Muscle layer of colon (tissue), 2 donors: Measurements from ENCODE around the gene SWAP70.
"Not testable (repeated sequence)": the region's sequence is repeated elsewhere in the genome, so short reads cannot be mapped to it uniquely, and the experiment has no call there.

Source experiments
- H3K27ac ChIP-seq: one replicate; pipeline ENCODE4 v1.7.0; 2013; ENCODE audit warnings: low read depth, mild to moderate bottlenecking, low read length, moderate library complexity
- H3K27me3 ChIP-seq, 2 donors: one replicate each; pipeline ENCODE4 v1.7.0; 2013; ENCODE audit warnings: low read length in 2 of 2, mild to moderate bottlenecking in 2 of 2; ENCODE audit not compliant: insufficient read depth in 2 of 2, control insufficient read depth in 1 of 2
- H3K36me3 ChIP-seq: one replicate; pipeline ENCODE4 v1.7.0; 2013; ENCODE audit warnings: mild to moderate bottlenecking, low read length; ENCODE audit not compliant: insufficient read depth
- H3K4me1 ChIP-seq: one replicate; pipeline ENCODE4 v1.7.0; 2013; ENCODE audit warnings: mild to moderate bottlenecking, low read length; ENCODE audit not compliant: insufficient read depth
- H3K4me3 ChIP-seq, 2 donors: one replicate each; pipeline ENCODE4 v1.7.0; 2013; ENCODE audit warnings: low read length in 2 of 2, low read depth in 1 of 2, mild to moderate bottlenecking in 1 of 2, moderate library complexity in 1 of 2
- H3K9ac ChIP-seq: one replicate; pipeline ENCODE4 v1.7.0; 2013; ENCODE audit warnings: low read length
- H3K9me3 ChIP-seq: one replicate; pipeline ENCODE4 v1.7.0; 2013; ENCODE audit warnings: mild to moderate bottlenecking, low read length
- donor health status: abdominal sarcoma.
- donor health status: Adenocarcinoma of cecum.

Gene SWAP70

GRCh38 chr11:9663699-9664275 is at the start of gene SWAP70:
Gene SWAP70 (plus strand): TSS chr11:9664077. CDS start chr11:9664180, 103 bp downstream.
- Histone ChIP-seq H3K9me3 (no peaks in the 10 kb centered on the region), H3K36me3 (no peaks in the 10 kb centered on the region), H3K27ac (peak within 1 kb of the TSS; percentile 95), H3K4me3 (peak within 1 kb of the TSS; percentile 94 to 97), H3K4me1 (no peaks in the 10 kb centered on the region), H3K27me3 (no peaks in the 10 kb centered on the region), H3K9ac (peak within 1 kb of the TSS; percentile 70)

GRCh38 chr11:9615031-9615451 is 48.8 kb upstream of the SWAP70 start:
- no peaks in the 10 kb centered on the region for H3K27me3 ChIP-seq
- no peak overlapping the region for H3K27ac ChIP-seq
- H3K9me3 ChIP-seq: no peaks in the 10 kb centered on the region
- H3K4me1 ChIP-seq: peaks cover 9% of the 10 kb centered on the region
- H3K4me3 ChIP-seq: no peak overlapping the region
- no peaks in the 10 kb centered on the region for H3K36me3 ChIP-seq
- H3K9ac ChIP-seq: no peak overlapping the region

GRCh38 chr11:9616042-9616675 is 47.7 kb upstream of the SWAP70 start:
- Histone ChIP-seq H3K4me3 (no peak overlapping the region), H3K4me1 (peaks cover 9% of the 10 kb centered on the region), H3K36me3 (no peaks in the 10 kb centered on the region), H3K9ac (no peak overlapping the region), H3K27me3 (no peaks in the 10 kb centered on the region), H3K27ac (no peak overlapping the region), H3K9me3 (no peaks in the 10 kb centered on the region)

- no peak overlapping the region for H3K4me3 ChIP-seq
- peaks cover 9% of the 10 kb centered on the region for H3K4me1 ChIP-seq
- H3K36me3 ChIP-seq: no peaks in the 10 kb centered on the region
- no peaks in the 10 kb centered on the region for H3K27me3 ChIP-seq
- no peak overlapping the region for H3K9ac ChIP-seq
- H3K27ac ChIP-seq: no peak overlapping the region
- no peaks in the 10 kb centered on the region for H3K9me3 ChIP-seq
Observed at GRCh38 chr11:9616858-9617257, 47.0 kb upstream of the SWAP70 start.

GRCh38 chr11:9617940-9618339 is 45.9 kb upstream of the SWAP70 start:
- Histone ChIP-seq H3K9ac (no peak overlapping the region), H3K4me3 (no peak overlapping the region), H3K27ac (no peak overlapping the region), H3K27me3 (no peaks in the 10 kb centered on the region), H3K36me3 (no peaks in the 10 kb centered on the region), H3K4me1 (peaks cover 9% of the 10 kb centered on the region), H3K9me3 (no peaks in the 10 kb centered on the region)

- peaks cover 9% of the 10 kb centered on the region for H3K4me1 ChIP-seq
- H3K36me3 ChIP-seq: no peaks in the 10 kb centered on the region
- H3K27me3 ChIP-seq: no peaks in the 10 kb centered on the region
- no peaks in the 10 kb centered on the region for H3K9me3 ChIP-seq
- no peak overlapping the region for H3K27ac ChIP-seq
- H3K4me3 ChIP-seq: no peak overlapping the region
- H3K9ac ChIP-seq: no peak overlapping the region
Observed at GRCh38 chr11:9619004-9619403, 44.9 kb upstream of the SWAP70 start.

GRCh38 chr11:9619971-9620370 is 43.9 kb upstream of the SWAP70 start:
- Histone ChIP-seq H3K36me3 (no peaks in the 10 kb centered on the region), H3K4me1 (no peaks in the 10 kb centered on the region), H3K9me3 (no peaks in the 10 kb centered on the region), H3K9ac (no peak overlapping the region), H3K27ac (no peak overlapping the region), H3K27me3 (no peaks in the 10 kb centered on the region), H3K4me3 (no peak overlapping the region)

- not testable (repeated sequence) for H3K36me3 ChIP-seq, H3K4me1 ChIP-seq, H3K27me3 ChIP-seq, H3K9me3 ChIP-seq, H3K9ac ChIP-seq, H3K27ac ChIP-seq, H3K4me3 ChIP-seq
Observed at GRCh38 chr11:9622353-9622752, 41.5 kb upstream of the SWAP70 start.

GRCh38 chr11:9623053-9623452 is 40.8 kb upstream of the SWAP70 start:
- not testable (repeated sequence) for H3K4me3 ChIP-seq, H3K9me3 ChIP-seq, H3K36me3 ChIP-seq, H3K4me1 ChIP-seq, H3K27me3 ChIP-seq, H3K9ac ChIP-seq, H3K27ac ChIP-seq

GRCh38 chr11:9624448-9624847 is 39.4 kb upstream of the SWAP70 start:
- no peaks in the 10 kb centered on the region for H3K27me3 ChIP-seq
- H3K9ac ChIP-seq: no peak overlapping the region
- H3K27ac ChIP-seq: no peak overlapping the region
- H3K4me1 ChIP-seq: no peaks in the 10 kb centered on the region
- no peaks in the 10 kb centered on the region for H3K36me3 ChIP-seq
- H3K9me3 ChIP-seq: no peaks in the 10 kb centered on the region
- no peak overlapping the region for H3K4me3 ChIP-seq

GRCh38 chr11:9625162-9625561 is 38.7 kb upstream of the SWAP70 start:
- Histone ChIP-seq H3K4me1 (no peaks in the 10 kb centered on the region), H3K36me3 (no peaks in the 10 kb centered on the region), H3K27me3 (no peaks in the 10 kb centered on the region), H3K9me3 (no peaks in the 10 kb centered on the region), H3K4me3 (no peak overlapping the region), H3K9ac (no peak overlapping the region), H3K27ac (no peak overlapping the region)

GRCh38 chr11:9625728-9626127 is 38.1 kb upstream of the SWAP70 start:
- H3K4me1 ChIP-seq: no peaks in the 10 kb centered on the region
- H3K4me3 ChIP-seq: no peak overlapping the region
- no peak overlapping the region for H3K9ac ChIP-seq
- H3K9me3 ChIP-seq: no peaks in the 10 kb centered on the region
- no peaks in the 10 kb centered on the region for H3K36me3 ChIP-seq
- H3K27me3 ChIP-seq: no peaks in the 10 kb centered on the region
- no peak overlapping the region for H3K27ac ChIP-seq
